Measurements from ENCODE around the gene NAA38.

Gene NAA38

DNA sequence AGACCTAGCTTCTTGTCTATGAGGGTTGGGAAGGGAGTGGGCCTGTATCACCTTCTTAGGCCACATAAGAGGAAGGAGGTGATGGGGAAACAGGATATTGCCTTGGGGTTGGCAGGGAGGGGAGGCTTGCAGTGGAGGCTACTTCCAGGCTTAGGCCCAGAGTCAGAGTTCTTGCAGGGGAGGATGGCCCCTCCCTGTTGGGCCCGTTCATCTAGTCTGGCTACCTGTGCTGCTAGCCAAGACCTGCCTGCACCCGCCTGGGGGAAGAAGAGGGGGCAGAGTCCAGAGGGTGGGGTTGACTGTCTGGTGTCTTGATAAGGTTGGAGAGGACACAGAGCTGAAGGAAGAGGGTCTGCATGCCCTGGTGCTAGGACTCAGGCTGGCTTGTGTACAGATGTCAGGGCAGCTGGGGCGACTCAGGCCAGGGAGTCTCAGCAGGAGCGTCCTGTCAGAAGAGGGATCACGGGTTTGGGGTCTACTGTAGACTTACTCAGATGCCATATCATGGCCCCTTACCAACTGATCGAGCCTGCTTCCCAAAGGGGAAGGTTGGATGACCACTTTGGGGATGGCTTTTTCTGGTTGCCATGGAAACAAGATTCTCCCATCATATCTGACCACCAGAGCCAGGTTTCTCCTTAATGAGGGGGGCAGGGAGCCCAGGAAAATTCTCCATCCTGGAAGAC lies 18.0 kb downstream of the NAA38 start:
- H3K79me2 ChIP-seq (ENCODE audit: insufficient read depth, low read length): no peaks in the 10 kb centered on the region
- H4K20me1 ChIP-seq (ENCODE audit: insufficient read depth, low read length): no peaks in the 10 kb centered on the region
- peaks cover 10% of the 10 kb centered on the region; the same call in 1 of the 2 replicates for H3F3A ChIP-seq (ENCODE audit: insufficient read depth, low read length)

DNA sequence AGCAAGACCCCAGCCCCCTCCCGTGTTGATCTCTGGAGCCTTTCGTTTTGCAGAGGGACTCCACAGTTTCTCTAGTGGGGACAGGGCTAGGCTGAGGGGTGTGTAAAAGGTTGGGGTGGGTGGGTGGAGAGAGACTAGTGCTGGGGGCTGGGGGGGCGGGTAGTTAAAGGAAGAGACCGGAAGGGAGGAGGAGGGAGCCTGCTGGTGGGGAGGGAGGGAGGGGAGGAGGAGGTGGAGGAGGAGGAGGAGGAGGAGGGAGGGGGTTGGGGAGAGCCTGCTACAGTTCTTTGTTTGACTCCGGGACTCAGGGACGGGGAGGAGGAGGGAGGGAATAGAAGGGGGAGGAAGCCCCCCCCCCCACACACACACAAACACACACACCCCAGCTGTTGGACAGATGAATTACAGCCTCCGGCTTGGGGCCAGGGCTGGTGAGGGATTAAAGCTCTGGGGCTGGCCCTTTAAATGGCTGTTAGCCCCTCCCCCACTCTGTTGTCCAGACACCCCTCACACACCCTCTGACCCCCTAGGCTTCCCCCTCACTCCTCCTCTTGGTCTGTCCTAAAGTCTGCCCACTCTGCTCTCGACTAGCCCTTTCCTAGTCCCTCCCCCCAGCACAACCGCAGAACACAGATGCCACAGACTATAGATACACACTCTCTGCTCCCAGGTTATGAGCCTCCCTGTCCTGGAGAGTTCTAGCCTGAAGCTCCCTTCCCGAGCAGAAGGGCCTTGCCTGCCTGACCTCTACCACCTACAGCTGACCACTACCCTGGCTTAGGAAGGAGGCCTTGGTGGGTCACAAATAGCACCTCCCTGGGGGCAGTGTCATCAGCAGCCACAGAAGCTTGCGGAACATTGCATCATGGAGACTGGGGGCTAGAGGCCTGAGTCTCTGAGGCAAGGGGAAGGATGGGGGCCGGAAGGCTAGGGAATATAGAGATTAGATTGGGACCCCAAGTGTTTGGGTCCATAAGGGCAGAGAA lies 19.0 kb downstream of the NAA38 start:
- Histone ChIP-seq H3K9ac (ENCODE audit: low read length) (peak overlapping the region; percentile 79), H3K9me2 (ENCODE audit: low read depth, low read length) (no peaks in the 10 kb centered on the region), H4K20me1 (ENCODE audit: insufficient read depth, low read length) (no peaks in the 10 kb centered on the region), H3K27me3 (ENCODE audit: insufficient read depth, low read length) (no peaks in the 10 kb centered on the region), H3K4me1 (ENCODE audit: insufficient read depth, low read length, severe bottlenecking) (peaks cover 54% of the 10 kb centered on the region), H3K4me3 (ENCODE audit: low read depth, low read length, poor library complexity, severe bottlenecking) (peak overlapping the region; percentile 68), H3K27ac (ENCODE audit: low read depth, low read length, poor library complexity, severe bottlenecking) (peak overlapping the region; percentile 97), H3F3A (ENCODE audit: insufficient read depth, low read length) (peaks cover 10% of the 10 kb centered on the region; the same call in 1 of the 2 replicates), H2AFZ (ENCODE audit: low read length) (no peak overlapping the region), H3K36me3 (ENCODE audit: insufficient read depth, low read length) (no peaks in the 10 kb centered on the region; the same call in 1 of the 2 replicates), H3K4me2 (ENCODE audit: low read length) (peak overlapping the region; percentile 79), H3K9me3 (ENCODE audit: low read length) (no peaks in the 10 kb centered on the region), H3K79me2 (ENCODE audit: insufficient read depth, low read length) (no peaks in the 10 kb centered on the region)
- TF ChIP-seq, protein P1, sequence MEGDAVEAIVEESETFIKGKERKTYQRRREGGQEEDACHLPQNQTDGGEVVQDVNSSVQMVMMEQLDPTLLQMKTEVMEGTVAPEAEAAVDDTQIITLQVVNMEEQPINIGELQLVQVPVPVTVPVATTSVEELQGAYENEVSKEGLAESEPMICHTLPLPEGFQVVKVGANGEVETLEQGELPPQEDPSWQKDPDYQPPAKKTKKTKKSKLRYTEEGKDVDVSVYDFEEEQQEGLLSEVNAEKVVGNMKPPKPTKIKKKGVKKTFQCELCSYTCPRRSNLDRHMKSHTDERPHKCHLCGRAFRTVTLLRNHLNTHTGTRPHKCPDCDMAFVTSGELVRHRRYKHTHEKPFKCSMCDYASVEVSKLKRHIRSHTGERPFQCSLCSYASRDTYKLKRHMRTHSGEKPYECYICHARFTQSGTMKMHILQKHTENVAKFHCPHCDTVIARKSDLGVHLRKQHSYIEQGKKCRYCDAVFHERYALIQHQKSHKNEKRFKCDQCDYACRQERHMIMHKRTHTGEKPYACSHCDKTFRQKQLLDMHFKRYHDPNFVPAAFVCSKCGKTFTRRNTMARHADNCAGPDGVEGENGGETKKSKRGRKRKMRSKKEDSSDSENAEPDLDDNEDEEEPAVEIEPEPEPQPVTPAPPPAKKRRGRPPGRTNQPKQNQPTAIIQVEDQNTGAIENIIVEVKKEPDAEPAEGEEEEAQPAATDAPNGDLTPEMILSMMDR (IDR thresholded peaks at IDR 0.05; ENCODE audit: low read length): no peak
- no peak for TF ChIP-seq EZH2 (IDR thresholded peaks at IDR 0.05; ENCODE audit: borderline replicate concordance, low read length)

More for the DNA sequence above, 18.0 kb downstream of the NAA38 start:
- no peaks in the 10 kb centered on the region for H3K9me3 ChIP-seq (ENCODE audit: low read length)
- peak overlapping the region; percentile 97 for H3K27ac ChIP-seq (ENCODE audit: low read depth, low read length, poor library complexity, severe bottlenecking)
- no peaks in the 10 kb centered on the region for H3K9me2 ChIP-seq (ENCODE audit: low read depth, low read length)
- peak overlapping the region; percentile 95 for H3K4me2 ChIP-seq (ENCODE audit: low read length)
- no peaks in the 10 kb centered on the region; the same call in 1 of the 2 replicates for H3K36me3 ChIP-seq (ENCODE audit: insufficient read depth, low read length)
- peak overlapping the region; percentile 44 for H3K4me3 ChIP-seq (ENCODE audit: low read depth, low read length, poor library complexity, severe bottlenecking)
- H3K4me1 ChIP-seq (ENCODE audit: insufficient read depth, low read length, severe bottlenecking): peaks cover 50% of the 10 kb centered on the region
- TF ChIP-seq, protein P1 (IDR thresholded peaks at IDR 0.05; ENCODE audit: low read length): no peak
- no peak for TF ChIP-seq EZH2 (IDR thresholded peaks at IDR 0.05; ENCODE audit: borderline replicate concordance, low read length)
- no peaks in the 10 kb centered on the region for H3K27me3 ChIP-seq (ENCODE audit: insufficient read depth, low read length)
- H3K9ac ChIP-seq (ENCODE audit: low read length): peak overlapping the region; percentile 44; the same call in 1 of the 2 replicates
- no peak overlapping the region for H2AFZ ChIP-seq (ENCODE audit: low read length)

DNA sequence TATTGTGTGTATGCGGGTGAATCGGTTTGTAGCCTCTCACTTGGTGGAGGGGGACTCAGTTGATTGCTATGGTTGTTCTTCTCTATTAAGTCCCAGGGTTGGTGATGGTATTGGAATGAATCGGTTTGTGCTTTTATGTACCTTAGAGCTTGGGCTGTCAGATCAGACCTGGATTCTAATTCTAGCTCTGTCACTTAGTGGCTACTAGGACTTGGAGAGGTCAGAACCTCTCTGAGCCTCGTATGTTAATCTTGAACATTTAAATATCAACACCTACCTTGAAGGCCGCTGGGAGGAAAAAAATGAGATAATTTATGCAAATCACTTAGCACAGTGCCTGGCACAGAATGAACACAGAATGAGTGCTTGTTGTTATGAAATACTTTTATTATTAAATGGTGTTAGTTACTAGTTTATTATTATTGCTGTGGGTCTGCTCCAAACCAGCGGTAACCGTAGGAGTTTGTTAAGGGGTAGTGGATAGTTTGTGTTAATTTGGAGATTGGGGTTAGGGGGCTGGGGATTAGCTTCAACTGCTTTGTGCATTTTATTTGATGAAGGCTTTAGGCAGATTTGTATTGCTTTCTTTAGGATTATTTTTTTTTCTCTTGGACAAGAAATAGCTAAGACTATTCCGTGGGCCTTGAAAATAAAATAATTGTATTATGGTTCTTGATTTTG lies 19.8 kb downstream of the NAA38 start:
- no peaks in the 10 kb centered on the region for H3K27me3 ChIP-seq (ENCODE audit: insufficient read depth, low read length)

More for the DNA sequence above, 19.8 kb downstream of the NAA38 start:
- Histone ChIP-seq H3K9ac (ENCODE audit: low read length) (peak overlapping the region; percentile 79), H3K9me3 (ENCODE audit: low read length) (no peaks in the 10 kb centered on the region), H3K79me2 (ENCODE audit: insufficient read depth, low read length) (no peaks in the 10 kb centered on the region), H3K36me3 (ENCODE audit: insufficient read depth, low read length) (no peaks in the 10 kb centered on the region; the same call in 1 of the 2 replicates), H2AFZ (ENCODE audit: low read length) (no peak overlapping the region), H3K4me3 (ENCODE audit: low read depth, low read length, poor library complexity, severe bottlenecking) (peak overlapping the region; percentile 68), H3K4me1 (ENCODE audit: insufficient read depth, low read length, severe bottlenecking) (peaks cover 55% of the 10 kb centered on the region), H4K20me1 (ENCODE audit: insufficient read depth, low read length) (no peaks in the 10 kb centered on the region), H3F3A (ENCODE audit: insufficient read depth, low read length) (peaks cover 10% of the 10 kb centered on the region; the same call in 1 of the 2 replicates), H3K4me2 (ENCODE audit: low read length) (peak overlapping the region; percentile 79), H3K9me2 (ENCODE audit: low read depth, low read length) (no peaks in the 10 kb centered on the region), H3K27ac (ENCODE audit: low read depth, low read length, poor library complexity, severe bottlenecking) (peak overlapping the region; percentile 95)
- TF ChIP-seq, protein P1 (IDR thresholded peaks at IDR 0.05; ENCODE audit: low read length): no peak
- no peak for TF ChIP-seq EZH2 (IDR thresholded peaks at IDR 0.05; ENCODE audit: borderline replicate concordance, low read length)

Measured in OCI-LY1 (cell line).